Superior temporal gyrus (tissue), 1 donor: ENCODE data around the gene TPP1.
A peak's percentile ranks its signal among the peaks of the same experiment; 100 is the strongest.

Experiments
- DNase-seq: peaks from one replicate; pipeline ENCODE4 v3.0.0-alpha.2; 2016; ENCODE audit errors: extremely low spot score

The TPP1 gene

DNA sequence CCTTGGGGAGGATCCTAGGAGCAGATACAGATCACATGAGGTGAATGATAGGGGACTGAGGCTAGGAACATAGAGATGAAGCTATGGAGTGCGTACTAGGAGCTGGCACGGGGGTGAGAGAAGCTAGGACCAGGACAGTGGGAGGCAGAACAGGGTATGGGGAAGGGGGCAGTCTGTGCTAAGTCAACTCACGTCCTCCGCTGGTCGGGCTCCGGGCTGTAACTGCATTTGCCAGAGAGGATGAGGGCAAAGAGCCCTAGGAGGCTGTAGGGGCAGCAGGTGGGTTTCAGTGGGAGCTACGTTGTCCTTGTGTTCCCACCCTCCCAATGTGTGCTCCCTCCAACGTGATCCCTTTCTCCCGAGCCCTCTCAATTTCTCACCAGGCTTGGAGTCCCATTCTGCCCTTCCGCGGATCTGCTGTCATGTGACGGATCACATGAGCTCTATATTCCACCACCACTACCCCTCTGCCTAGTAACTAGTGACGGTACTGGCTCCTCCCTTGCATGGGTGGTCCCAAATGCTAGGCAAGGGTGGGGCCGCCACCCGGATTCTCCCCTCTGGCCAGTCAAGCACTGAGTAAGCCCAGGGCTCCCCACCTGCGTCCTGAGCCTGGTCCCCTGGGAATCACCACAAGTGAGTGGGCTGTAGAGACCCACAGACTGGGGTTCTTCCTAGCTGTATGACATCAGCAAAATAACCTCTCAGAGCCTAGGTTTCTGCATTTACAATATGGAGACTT, at the start of gene TPP1:
TSS of gene TPP1 (minus strand) at position 419 of the 742 bp plus-strand sequence. CDS start at position 397, 22 bp downstream.
- DNase-seq, result peak; percentile 99

DNA sequence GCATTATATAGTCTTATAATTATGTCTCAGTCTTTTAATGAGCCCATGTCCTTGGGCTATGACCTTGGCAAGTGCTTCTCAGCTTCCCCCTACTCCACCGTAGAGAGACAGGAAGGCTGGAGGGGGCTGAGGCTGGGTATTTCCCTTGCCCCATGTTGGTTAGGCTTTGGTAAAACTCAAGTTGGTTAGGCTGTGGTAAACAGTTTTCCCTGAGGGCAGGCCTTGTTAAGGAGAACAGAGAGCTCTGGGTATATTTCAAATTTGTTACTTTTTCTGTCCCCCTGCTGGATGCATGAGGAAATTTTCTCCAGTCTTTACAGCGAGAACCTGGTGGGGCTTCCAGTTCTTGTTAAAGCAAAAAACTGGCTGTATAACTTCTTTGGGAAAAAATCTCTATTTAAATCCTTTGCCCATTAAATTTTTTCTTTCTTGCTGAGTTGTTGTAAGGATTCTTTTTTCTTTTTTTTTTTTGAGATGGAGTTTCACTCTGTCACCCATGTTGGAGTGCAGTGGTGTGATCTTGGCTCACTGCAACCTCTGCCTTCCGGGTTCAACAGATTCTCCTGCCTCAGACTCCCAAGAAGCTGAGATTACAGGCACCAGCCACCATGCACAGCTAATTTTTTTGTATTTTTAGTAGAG, 48.6 kb upstream of the TPP1 start:
- DNase-seq, result peak; percentile 29

DNA sequence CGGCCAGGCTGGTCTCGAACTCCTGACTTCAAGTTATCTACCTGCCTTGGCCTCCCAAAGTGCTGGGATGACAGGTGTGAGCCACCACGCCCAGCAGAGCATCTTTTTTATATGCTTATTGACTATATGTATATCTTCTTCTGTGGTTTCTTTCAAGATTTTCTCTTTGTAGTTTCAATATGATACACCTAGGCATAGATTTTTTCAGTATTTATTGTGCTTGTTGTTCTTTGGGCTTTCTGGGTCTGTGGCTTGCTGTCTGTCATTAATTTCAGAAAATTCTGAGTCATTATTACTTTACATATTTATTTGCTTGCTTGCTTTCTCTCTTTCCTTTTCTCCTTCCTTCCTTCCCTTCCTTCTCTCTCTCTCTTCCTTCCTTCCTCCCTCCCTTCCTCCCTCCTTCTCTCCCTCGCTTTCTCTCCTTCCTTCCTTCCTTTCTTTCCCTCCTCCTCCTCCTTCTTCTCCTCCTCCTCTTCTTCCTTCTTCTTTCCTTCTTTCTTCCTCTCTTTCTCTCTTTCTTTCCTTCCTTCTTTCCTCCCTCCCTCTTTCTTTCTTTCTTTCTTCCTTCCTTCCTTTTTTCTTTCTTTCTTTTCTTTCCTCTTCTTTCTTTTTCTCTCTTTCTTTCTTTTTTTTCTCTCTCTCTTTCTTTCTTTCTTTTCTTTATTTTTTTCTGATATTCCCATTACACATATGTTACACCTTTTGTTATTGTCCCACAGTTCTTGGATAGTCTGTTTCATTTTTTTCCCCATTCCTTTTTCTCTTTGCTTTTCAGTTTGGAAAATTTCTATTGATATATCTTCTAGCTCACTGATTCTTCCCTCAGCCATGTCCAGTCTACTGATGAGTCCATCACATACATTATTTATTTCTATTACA, 47.3 kb upstream of the TPP1 start:
- DNase-seq, result no peak

DNA sequence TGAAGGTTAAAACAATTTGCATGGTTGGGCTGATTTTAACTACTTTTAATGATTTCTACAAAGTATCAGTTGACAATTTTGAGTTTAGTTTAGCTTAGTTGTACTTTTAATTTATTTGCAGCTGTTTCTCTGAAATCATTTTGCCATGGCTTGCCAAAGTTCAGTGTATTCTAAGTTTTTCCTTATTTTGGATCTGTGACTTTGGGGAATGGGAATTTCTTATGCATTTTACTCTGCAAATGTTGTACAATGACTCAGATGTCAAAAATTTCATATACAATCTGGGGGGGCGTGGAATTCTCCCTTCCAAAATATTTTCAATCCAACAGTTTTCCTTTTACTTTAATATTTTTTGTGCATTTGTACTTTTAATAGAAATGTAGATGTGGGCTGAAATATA, 45.3 kb upstream of the TPP1 start:
- no peak for DNase-seq

DNA sequence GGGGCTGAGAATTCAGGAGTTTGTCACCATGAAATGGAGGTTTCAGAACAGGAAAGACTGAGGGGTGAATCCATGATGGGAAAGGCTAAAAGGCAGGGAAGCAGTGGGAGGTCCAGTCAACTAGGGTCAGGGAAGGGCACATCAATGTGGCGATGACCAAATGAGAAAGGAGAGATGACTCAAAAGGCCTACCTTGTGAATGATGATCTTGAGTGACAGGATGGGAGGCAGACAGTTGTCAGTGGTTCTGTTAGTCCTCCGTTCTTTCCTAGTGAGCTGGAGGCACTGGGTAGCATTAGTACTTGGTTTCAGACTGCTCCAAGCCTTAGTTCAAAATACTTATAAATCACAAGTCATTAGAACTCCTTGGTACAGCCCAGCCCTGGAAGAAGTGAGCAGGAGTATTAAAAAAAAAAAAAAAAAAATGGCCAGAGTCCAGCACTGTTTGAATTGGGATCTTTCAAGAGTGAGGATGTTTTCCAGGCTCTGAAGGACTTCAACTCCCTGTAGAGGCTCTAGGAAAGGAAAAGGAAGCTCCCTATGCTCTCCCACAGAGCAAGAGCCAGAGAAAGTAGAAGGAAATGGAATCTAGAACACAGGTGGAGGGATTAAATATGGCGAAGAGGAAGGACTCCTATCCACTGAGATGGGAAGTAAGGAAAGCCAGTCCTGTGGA, 44.7 kb upstream of the TPP1 start:
- DNase-seq, result no peak

DNA sequence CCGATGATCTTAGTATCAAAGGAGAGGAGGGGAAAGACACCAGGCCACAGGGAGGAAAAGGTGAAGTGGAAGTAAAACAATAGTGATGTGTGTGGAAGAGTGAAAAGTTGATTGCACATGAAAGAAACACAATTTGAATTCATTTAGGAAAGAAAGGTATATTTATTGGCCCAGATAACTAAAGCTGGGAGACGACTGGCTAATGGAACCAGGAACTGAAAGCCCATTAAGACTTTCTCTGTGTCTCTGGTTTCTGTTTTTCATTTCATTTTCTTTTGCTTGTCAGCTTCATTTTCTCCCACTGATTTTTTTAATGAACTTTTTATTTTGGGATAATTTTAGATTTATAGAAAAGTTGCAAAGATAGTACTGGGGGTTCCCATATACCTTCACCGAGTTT, 41.5 kb upstream of the TPP1 start:
- no peak for DNase-seq

DNA sequence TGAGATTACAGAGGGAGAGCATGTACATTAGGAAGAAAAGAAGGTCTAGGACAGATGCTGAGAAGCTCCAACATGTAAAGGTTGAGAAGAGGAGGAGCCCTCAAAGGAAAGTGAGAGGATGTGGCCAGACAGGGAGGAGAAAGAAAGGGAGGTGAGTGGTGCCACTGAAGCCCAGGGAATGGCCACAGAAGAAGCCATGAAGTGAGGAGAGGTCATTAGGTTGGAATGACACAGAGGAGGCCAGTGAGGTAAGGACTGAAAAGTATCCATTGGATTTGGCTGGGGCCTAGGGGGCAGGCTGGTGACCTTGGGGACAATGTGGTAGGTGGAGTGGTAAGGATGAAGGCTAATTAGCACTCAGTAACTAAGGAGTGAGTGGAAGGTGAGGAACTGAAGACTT, 39.4 kb upstream of the TPP1 start:
- DNase-seq, result no peak

DNA sequence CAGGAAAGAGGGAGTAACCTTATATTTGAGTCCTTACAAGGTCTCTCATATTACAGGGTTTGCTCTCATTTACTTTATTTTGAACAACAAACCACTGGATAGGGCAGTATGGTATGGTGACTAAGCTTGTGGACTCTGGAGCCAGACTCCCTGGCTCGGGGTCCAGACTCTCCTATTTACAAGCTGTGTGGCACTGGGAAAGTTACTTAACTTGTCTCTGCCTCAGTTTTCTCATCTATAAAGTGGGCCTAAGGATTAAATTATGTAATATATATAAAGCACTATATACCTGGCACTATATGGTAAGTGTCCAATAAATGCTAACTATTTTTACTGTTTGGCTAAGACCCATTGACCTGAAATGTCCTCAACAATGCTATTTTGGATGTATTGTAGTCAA, 38.1 kb upstream of the TPP1 start:
- DNase-seq, result no peak

DNA sequence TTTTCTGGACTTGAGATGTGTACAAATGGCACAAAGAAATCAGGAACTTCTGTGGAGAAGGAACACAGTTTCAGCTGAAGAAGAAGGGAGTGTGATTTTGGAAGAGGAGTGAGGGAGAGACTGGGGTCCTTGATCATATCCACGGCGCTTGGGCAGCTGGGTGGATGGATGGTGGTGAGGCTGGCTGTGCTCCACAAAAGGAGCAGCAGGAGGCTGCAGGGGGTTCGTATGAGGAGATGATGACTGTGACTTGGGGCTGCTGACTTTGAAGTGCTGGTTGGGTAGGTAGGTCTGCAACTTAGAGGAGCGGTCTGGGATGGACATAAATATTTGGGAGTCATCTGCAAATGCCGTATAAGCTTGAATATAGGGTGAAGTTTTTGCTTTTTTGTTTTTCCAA, 37.7 kb upstream of the TPP1 start:
- no peak for DNase-seq

DNA sequence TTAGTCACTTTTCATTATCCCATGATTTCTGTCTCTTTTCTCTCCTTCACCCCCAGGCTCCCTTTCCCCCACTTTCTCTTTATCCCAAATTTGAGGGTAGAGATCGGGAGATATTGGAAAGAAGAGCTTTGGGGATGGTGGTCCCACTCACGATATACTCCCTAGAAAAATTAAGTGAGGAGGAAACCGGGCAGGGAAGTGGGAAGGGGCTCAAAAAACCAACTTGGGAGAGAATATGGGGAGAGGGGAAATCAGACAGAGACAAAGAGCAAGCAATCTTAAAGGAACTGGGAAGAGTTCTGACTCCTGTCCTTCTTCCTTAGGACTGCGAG, 37.3 kb upstream of the TPP1 start:
- no peak for DNase-seq

DNA sequence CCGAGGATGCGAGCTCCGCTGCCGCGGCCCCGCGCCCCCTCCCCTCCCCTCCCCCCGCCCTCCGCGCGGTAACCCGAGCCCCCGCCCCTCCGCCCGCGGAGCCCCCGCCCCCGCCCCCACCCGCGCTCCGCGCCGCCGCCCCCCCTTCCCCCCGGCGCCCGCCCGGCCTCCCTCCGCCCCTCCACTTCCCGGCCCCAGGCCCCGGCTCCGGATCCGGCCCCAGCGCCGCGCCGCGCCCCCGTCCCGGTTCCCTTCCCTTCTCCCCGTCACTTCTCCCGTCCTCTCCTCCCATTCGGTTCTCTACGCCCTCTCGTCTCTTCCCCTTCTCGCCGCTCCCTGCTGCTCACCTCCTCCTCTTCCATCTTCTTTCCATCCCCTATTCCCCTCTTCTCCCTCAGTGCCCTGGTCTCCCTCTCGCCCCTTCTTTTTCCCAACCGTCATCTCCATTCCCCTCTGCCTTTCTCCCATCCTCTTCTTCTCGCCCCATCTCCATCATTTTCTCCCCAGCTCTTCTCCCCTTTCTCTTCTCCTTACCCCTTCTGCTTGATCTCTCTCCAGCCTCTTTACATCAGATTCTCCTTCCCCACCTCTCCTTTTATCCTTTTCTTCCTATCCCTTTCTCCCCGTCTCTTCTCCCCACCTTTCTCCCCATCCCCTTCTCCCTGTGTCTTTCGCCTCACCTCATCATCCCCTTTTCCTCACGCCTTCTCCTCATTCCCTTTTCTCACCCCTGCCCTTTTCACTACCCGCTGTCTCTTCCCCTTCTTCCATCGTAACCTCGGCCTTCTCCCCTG, 36.8 kb upstream of the TPP1 start, which contains the start of gene DCHS1:
TSS of gene DCHS1 (minus strand) at position 20 of the 794 bp plus-strand sequence. CDS start 14,196 bp downstream, outside the sequence.
- no peak for DNase-seq

DNA sequence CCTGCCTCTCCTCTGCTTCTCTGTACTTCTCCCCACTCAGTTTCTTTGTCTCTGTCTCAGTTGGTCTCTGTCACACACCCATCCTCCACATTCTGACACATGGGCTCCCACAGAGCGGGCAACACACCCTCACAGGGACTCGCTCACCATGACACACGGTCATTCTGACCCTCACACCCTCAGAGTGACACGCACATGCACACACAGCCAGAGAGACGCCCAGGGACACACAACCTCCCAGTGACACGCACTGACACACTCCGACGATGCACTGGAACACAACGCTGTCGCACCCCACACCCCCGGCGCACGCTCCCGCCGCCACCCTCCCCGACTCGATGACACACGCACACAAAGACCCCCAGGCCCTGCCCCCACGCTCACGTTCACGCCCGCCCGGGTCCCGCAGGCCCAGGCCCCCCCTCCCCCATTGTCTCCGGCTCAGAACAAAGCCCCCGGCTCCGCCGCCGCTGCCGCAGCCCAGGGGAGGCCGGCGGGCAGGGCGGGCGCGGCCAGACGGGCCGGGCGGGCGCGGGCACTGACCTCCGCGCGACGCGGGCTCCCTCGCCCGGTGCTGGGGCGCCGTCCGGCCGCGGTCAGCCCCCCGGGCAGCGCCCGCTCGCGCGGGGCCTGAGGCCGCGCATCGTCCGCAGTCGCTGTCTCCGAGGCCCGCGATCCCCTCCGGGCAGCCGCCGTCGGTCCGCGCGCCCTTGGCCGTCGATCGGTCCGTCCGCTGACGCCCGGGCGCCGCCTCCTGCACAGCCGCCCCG, 36.0 kb upstream of the TPP1 start:
- no peak for DNase-seq

DNA sequence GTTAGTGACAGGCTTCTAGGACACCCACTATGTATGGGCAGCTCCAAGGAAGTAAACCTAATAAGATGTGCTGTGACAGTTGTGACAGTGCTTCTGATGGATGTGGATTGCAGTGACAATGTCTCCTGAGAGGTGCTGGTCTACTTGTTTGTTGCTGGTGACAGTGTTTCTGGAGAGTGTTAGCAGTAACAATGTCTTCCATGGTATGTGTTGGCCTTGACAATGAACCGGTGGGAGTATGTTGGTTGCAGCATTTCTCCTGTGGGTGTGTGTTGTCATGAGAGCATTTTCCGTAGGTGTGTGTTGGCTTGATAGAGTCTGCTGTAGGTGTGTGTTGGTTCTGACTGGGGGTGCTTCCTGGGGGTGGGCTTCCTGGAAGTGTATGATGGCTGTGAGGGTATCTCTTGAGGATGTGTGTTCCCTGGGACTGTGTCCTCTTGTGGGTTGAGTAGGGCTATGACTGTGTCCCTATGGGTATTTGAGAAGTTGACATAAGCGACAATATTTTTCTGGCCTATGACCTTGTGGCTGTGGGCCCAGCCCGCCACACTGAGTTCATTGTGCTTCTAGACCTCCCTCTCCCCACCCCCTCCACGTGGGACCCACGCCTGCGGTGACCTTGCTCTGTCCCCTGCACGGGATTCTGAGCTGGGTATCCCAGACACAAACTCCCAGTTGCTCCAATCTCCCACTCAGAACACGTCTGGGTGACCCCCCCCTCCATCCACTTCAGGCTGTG, 35.2 kb upstream of the TPP1 start:
- DNase-seq, result peak; percentile 35

DNA sequence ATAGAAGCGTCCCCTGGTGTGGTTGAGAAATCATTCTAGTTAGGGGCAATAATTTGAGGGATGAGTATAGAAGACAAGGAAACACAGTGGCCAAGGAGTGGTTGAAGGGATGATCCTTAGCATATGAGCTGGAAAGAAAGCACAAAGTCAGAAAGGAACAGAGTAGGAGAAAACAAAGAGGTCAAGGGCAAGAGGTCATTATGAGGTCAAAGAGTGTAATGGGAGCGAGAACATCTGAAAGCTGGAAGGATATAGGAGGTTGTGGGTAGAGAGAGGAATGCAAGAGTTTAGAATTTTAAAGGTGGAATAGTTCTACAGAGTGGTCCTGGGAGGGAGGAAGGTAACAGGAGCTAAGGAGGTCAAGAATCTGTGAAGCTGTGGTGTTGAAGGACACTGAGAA, 34.4 kb upstream of the TPP1 start:
- no peak for DNase-seq

DNA sequence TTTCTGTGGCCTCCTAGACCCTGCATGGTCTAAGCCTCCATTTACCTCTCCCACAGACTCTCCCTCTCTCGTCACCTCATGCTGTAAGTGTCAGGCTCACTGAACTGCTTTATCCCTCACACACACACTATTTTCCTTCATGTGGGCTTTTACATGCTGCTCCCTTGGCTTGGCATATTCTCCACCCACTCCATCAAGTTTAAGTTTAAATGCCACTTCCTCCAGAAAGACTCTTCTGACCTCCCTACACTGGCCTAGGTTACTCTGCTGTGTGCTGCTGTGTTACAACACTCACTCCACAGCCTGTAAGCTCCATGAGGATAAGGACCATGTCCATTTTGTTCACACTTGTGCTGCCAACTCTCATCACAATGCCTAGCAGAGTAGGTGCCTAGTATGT, 33.9 kb upstream of the TPP1 start:
- no peak for DNase-seq

DNA sequence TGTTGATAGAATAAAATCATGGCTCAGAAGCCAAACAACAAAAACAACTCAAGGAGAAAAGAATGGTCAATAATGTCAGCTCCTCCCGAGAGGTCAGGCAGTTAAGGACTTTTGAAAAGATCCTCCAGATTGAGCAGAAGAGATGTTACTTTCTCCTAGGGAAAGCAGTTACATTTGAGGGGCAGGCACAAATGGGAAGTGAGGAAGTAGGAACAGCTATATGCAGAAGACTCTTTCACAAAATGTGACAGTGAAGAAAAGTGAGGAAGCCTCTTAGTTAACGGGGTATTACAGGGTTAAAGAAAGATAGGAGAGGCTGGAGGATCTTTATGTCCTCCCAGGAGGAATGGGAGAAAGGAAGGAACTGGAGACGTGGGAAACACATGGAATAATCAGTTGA, 33.0 kb upstream of the TPP1 start:
- no peak for DNase-seq

DNA sequence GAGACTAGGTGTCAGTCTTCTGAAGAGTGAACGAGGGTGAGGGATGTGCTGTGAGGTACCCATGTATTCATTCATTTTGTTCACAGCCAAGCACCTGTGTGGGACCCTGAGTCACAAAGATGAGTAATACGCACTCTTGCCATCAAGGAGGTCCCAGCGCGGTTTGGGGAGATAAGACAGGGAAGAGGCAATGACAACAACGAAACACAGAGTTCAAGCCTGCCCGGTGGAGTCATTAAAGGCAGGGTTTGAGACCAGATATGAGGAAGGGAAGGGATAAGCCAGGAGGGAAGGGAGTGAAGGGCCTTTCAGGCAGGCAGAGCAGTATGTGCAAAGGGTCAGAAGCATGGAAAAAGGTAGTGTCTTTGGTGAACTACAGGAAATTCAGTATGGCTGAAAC, 31.8 kb upstream of the TPP1 start:
- no peak for DNase-seq

DNA sequence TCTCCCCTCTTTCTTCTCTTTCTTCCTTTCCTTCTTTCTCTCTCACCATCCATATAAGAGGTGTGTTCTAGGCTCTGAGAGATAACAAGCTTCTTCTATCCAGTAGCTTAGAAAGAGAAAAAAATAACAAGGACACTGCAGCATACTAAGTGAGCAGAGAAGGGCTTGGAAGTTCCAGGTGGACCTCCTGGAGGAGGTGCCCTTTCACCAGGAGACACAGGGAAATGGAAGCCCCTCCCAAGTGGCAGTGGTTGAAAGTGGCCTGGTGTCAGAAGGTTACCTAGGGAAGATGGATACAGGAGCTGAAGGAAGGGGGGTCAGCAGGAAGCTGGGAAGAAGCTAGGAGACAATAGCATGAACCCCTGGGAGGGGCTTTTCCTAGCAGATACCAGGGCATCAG, 30.9 kb upstream of the TPP1 start:
- DNase-seq, result no peak

DNA sequence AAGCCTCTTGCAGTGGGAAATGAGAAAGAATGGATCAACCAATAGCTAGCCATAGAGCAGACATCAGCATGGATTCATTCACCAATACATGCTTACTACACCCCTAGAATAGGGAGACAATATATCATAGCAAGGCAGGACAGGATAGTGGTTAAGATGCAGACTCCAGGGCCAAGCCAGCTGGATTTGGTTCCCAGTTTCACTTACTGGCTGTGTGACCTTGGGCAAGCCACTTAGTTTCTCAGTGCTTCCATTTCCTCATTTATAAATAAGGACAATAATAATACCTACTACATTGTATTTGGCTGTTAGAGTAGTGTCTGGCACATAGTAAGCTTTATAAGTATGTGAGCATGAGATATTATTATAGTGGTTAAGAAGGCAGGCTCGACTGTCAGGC, 29.3 kb upstream of the TPP1 start:
- no peak for DNase-seq

DNA sequence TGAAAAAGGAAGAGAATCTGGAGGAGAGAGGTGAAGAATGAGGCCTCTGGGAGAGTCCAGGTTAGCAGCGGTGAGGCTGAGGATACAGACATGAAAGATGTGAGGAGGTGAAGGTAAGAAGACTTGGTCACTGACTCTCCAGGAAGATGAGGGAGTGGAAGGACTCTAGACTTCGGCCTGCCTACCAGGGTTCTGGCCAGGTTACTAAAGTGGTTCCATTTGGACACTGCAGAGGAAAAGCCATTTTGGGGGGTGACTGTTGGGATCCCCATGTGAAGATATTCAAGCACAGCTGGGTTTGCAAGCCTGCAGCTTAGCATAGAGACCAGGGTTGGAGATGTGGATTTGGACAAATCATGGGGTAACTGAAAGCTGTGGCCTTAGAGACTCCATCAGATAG, 28.6 kb upstream of the TPP1 start:
- no peak for DNase-seq
